Psoas muscle (tissue), 8 donors: ENCODE data around the gene CDKAL1. TPM values are rescaled to one million over a fixed set of nuclear protein-coding genes. Genes with fewer than 3 reads are reported as not detected.

ENCODE experiments used
- ATAC-seq, 4 donors: fragments of 200-7000 bp; cut with Tn5 transposase; one replicate each; pipeline ENCODE4 v1.9.1; 2020; ENCODE audit warnings: moderate library complexity in 3 of 4, mild to moderate bottlenecking in 2 of 4
- DNase-seq, 2 donors: peaks; one replicate each; pipeline ENCODE4 v3.0.0-alpha.2; 2020
- H3K27ac ChIP-seq: fragments of 200-600 bp; one replicate; pipeline ENCODE4 v1.8.0; 2022
- H3K27me3 ChIP-seq, 3 donors: fragments of 200-600 bp in 1 of 3; one replicate each; pipeline versions ENCODE4 v1.6.1 to v1.8.0; 2013 to 2022; ENCODE audit warnings: low read length in 2 of 3, mild to moderate bottlenecking in 2 of 3, moderate library complexity in 1 of 3; ENCODE audit not compliant: insufficient read depth in 3 of 3
- H3K36me3 ChIP-seq, 2 donors: fragments of 200-600 bp in 1 of 2; one replicate each; pipeline versions ENCODE4 v1.6.1 to v1.8.0; 2013 to 2022; ENCODE audit warnings: low read depth in 1 of 2, mild to moderate bottlenecking in 1 of 2, moderate library complexity in 1 of 2; ENCODE audit not compliant: insufficient read depth in 1 of 2
- H3K4me1 ChIP-seq: fragments of 200-600 bp; one replicate; pipeline ENCODE4 v1.8.0; 2022
- H3K4me3 ChIP-seq: fragments of 200-600 bp; one replicate; pipeline ENCODE4 v1.8.0; 2022; ENCODE audit warnings: mild to moderate bottlenecking
- H3K9me3 ChIP-seq: fragments of 200-600 bp; one replicate; pipeline ENCODE4 v1.8.0; 2022
- WGBS, 3 donors: extraction: QIAGEN DNeasy Blood & Tissue Kit; methylation state at CpG; one replicate each; pipeline versions ENCODE4 v1.1.6 to v1.1.7; 2013; 5-methylcytosine and 5-hydroxymethylcytosine counted together
- intact Hi-C, 2 donors: fragments of 100-400 bp; cut with DNase I; formaldehyde crosslinking; loops; one replicate each; pipeline versions ENCODE4 v1.11.0 to v1.14.2; 2022
- polyA plus RNA-seq, 3 donors: library from polyadenylated mRNA; stranded (reverse); fragments of 200-250 nt; gene quantifications; one replicate each; pipeline ENCODE4 v1.2.3, GENCODE V29; 2013
- total RNA-seq, 4 donors: library from RNA; stranded (reverse); fragmentation: NEBNext Ultra II Directional in 2 of 4; extraction: Animal tissue kit (Norgen Biotek cat#: 25700) in 2 of 4; gene quantifications; one replicate each; pipeline versions ENCODE4 v1.2.1 to v1.2.4, GENCODE V29; 2021 to 2023
- TF ChIP-seq, protein P1 (sequence below): fragments of 200-600 bp; IDR thresholded peaks from one replicate; pipeline ENCODE4 v1.8.0; 2022; ENCODE audit warnings: antibody characterized with exemption
- donor health status: healthy with polysubstance abuse.
- donor health status: DM: no; HTN: no; CAD: no; lungs with moderate emphysema.
- donor health status: Bipolar disorder and iron deficiency.
- donor health status: healthy.
- donor health status: DM: yes; HTN: yes; CAD: no.
- donor health status: DM: no; HTN: no; CAD: no.
- donor health status: DM: no; HTN: no; CAD: no.
- donor health status: DM: yes; HTN: yes; CAD: no.

The CDKAL1 gene
- total and polyA plus RNA-seq, 7 donors: 4.5 to 16.1 (median 12.9) TPM

DNA sequence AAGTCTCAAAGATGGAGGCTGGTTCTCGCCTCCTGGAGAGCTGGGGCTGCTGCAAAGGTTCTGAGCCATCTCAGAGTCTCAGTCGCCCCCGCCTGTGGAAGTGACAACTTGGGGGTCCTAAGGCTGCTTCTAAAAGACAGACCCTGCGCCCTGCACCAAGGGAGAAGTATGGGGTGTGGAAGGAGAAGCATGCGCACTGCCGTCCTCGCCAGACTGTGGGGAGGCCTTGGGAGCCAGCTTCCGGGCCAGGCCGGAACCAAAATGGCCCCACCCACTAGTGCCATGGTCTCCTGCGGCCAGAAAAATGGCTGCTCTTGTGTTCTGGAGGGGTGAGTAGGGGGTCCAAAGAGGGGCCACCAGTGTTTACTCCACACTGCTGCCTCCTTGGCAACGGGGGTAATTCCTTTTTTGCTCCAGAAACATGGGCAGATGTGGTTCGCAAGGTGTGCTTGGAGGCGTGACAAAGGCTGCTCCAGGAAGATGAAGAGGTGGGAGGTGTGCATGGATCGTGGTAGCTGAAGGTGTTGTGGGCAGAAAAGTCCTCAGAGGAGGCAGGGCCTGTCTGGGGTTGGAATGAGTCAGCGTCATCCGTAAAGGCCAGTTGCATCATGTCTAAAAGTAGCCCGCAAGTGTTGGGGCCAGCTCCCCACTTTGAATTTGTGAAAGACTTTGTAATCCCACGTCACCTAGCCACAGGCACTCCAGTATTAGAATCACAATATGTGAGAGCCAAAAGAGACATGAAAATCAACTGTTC is 729.5 kb downstream of the CDKAL1 start:
- intact Hi-C loops: no loop called here
- ATAC-seq: peak in 1 of 4 donors; percentile 40
- TF ChIP-seq, protein P1, sequence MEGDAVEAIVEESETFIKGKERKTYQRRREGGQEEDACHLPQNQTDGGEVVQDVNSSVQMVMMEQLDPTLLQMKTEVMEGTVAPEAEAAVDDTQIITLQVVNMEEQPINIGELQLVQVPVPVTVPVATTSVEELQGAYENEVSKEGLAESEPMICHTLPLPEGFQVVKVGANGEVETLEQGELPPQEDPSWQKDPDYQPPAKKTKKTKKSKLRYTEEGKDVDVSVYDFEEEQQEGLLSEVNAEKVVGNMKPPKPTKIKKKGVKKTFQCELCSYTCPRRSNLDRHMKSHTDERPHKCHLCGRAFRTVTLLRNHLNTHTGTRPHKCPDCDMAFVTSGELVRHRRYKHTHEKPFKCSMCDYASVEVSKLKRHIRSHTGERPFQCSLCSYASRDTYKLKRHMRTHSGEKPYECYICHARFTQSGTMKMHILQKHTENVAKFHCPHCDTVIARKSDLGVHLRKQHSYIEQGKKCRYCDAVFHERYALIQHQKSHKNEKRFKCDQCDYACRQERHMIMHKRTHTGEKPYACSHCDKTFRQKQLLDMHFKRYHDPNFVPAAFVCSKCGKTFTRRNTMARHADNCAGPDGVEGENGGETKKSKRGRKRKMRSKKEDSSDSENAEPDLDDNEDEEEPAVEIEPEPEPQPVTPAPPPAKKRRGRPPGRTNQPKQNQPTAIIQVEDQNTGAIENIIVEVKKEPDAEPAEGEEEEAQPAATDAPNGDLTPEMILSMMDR: no peak

DNA sequence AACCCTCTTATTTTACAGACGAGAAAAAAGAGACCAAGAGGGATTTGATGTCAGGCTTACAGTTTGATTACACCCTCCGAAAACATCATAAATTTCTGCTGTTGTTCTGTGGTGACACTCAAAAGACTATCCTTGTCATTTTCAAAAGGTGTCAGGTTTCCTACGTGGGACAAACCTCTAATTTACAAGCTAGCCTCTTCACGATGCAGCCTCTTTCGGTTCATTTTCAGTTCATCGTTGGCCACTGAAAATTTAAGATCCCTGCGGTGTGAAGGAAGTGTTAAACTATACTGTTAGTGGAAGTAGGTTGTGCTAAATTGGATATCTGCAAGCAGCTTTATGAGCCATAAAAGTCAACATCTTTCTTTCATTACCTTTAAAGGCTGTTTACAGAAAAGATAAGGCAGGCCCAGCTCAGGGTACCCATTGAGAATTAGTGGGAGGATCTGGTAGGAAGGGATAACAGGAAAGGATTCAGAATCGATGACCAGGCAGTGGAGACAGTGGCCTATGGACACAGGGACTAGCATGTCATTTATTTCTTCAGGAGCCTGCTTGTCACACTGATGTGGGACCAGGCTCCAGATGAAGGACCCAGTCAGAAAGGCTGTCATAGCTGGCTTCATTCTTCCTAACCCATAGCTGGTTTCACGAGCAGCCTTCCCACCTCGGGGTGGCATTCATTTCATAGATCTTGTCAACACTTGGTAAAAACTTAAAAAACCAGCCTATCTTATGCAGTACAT is 730.2 kb downstream of the CDKAL1 start:
- no peak overlapping the region for H3K27ac ChIP-seq
- ATAC-seq (no peak), DNase-seq (no peak)
- TF ChIP-seq, protein P1: no peak
- no peaks in the 10 kb centered on the region for H3K4me1 ChIP-seq
- no peaks in the 10 kb centered on the region for H3K36me3 ChIP-seq
- no peak overlapping the region for H3K4me3 ChIP-seq
- intact Hi-C loops: no loop called here
- WGBS, 3 donors: 61 to 67% (median 66%) methylated on average over 10 of the region's 10 CpGs
- H3K9me3 ChIP-seq: no peaks in the 10 kb centered on the region
- no peaks in the 10 kb centered on the region for H3K27me3 ChIP-seq

More for the DNA sequence above, 729.5 kb downstream of the CDKAL1 start:
- H3K27ac ChIP-seq: no peak overlapping the region
- WGBS, 3 donors: 79 to 90% (median 82%) methylated on average over 18 of the region's 18 CpGs
- DNase-seq: no peak
- H3K27me3 ChIP-seq: no peaks in the 10 kb centered on the region
- H3K4me3 ChIP-seq: no peak overlapping the region
- H3K4me1 ChIP-seq: no peaks in the 10 kb centered on the region
- no peaks in the 10 kb centered on the region for H3K36me3 ChIP-seq
- H3K9me3 ChIP-seq: no peaks in the 10 kb centered on the region

DNA sequence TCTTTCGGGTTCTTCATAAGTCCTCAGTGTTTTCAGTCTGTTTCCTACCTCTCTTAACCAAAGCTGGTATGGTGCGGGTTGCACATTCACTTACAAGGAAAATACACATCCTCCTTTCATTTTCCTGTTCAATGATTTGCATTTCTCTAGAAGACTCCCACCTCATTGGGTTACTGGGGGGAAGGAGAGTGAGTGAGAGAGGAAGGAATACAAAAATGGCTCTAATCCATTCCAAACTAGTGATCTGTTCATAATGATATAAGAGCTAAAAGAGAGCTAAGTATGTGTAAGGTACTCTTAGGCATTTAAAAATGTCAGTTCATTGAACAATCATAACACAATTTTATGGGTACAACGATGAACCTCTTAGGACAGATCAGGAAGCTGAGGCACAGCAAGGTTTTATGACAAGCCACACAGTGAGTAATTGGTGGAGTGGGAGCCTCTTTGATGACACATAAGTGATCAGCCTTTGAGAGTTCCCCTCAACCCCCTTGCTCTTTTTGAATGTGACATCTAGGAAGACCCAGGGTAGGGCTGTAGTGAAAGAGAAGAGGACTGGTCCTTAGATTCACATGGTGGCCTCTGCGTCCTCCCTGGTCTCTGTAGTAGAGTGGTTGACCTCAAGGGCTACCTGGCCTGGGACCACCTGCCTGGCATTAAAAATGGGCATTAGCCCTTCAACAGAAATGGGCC is 730.9 kb downstream of the CDKAL1 start:
- H3K4me1 ChIP-seq: no peaks in the 10 kb centered on the region
- no peak for DNase-seq
- H3K27ac ChIP-seq: no peak overlapping the region
- no peak overlapping the region for H3K4me3 ChIP-seq
- no peaks in the 10 kb centered on the region for H3K9me3 ChIP-seq
- intact Hi-C loops: no loop called here
- no peaks in the 10 kb centered on the region for H3K36me3 ChIP-seq
- WGBS, 3 donors: 96 to 100% (median 97%) methylated on average over 4 of the region's 4 CpGs
- TF ChIP-seq, protein P1: no peak
- no peak for ATAC-seq
- H3K27me3 ChIP-seq: no peaks in the 10 kb centered on the region

DNA sequence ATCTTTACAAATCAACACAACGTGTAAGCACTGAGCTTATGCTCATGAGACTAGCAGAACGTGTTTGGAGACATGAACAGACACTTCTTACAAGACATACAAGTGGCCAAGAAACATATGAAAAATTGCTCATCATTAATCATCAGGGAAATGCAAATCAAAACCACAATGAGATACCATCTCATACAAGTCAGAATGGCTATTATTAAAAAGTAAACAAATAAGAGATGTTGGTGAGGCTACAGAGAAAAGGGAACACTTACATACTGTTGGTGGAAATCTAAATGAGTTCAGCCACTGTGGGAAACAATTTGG is 731.4 kb downstream of the CDKAL1 start:
- no peak for DNase-seq
- intact Hi-C loops: no loop called here
- Histone ChIP-seq H3K4me3 (no peak overlapping the region), H3K4me1 (no peaks in the 10 kb centered on the region), H3K36me3 (no peaks in the 10 kb centered on the region), H3K27ac (no peak overlapping the region), H3K9me3 (no peaks in the 10 kb centered on the region), H3K27me3 (no peaks in the 10 kb centered on the region)
- WGBS, 3 donors: 86 to 95% (median 88%) methylated on average over 2 of the region's 2 CpGs
- TF ChIP-seq, protein P1: no peak
- no peak for ATAC-seq
